ENCODE results near the gene DPH2. TPM values are rescaled to one million over a fixed set of nuclear protein-coding genes. Genes with fewer than 3 reads are reported as not detected.

Gene DPH2
- total RNA-seq, 1 donor: 6.7 TPM

DNA sequence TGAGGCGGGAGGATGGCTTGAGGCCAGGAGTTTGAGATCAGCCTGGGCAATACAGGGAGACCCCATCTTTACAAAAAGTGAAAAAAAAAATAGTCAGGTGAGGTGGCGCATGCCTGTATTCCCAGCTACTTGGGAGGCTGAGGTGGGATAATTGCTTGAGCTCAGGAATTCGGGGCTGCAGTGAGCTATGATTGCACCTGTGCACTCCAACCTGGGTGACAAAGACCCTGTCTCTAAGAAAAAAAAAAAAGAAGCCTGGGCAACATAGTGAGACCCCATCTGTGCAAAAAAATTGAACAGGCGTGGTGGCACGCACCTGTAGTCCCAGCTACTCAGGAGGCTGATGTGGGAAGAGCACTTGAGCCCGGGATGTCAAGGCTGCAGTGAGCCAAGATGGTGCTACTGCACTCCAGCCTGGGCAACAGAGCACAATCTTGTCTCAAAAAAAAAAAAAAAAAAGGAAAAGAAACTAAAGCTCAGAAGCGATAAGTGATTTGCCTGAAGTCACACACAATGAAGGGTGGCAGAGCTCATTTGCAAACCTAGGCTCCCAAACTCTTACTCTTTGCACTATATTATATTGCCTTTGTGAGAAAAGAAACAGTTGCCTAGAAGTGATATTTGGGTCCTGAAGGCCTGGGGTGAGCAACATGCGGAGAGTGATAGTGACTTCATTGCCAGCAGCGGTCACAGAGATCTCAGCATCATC is 23.6 kb downstream of the DPH2 start:
- Histone ChIP-seq H3K4me1 (ENCODE audit: insufficient read depth, low read length) (peaks cover 13% of the 10 kb centered on the region), H3K9me3 (ENCODE audit: low read depth, low read length) (no peaks in the 10 kb centered on the region)

DNA sequence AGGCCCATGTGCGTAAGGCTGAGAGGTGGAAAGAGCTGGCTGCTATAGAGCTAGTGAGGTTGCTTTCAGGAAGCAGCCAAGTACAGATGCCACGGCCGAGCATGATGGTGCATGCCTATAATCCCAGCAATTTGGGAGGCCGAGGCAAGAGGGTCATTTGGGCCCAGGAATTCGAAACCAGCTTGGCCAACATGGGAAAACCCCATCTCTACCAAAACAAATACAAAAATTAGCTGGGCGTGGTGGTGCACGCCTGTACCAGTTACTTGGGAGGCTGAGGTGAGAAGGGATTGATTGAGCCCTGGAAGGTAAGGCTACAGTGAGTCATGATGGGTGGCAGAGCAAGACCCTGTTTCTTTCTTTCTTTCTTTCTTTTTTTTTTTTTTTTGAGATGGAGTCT is 24.3 kb downstream of the DPH2 start:
- Histone ChIP-seq H3K4me3 (ENCODE audit: low read length) (no peak overlapping the region), H3K27me3 (ENCODE audit: insufficient read depth, low read length) (no peaks in the 10 kb centered on the region), H3K9me3 (ENCODE audit: low read depth, low read length) (no peaks in the 10 kb centered on the region), H3K4me1 (ENCODE audit: insufficient read depth, low read length) (peaks cover 13% of the 10 kb centered on the region)

More for the DNA sequence above, 23.6 kb downstream of the DPH2 start:
- H3K4me3 ChIP-seq (ENCODE audit: low read length): no peak overlapping the region
- no peaks in the 10 kb centered on the region for H3K27me3 ChIP-seq (ENCODE audit: insufficient read depth, low read length)

GRCh38 chr1:43994794-43995790 is 25.3 kb downstream of the DPH2 start:
- Histone ChIP-seq H3K9me3 (ENCODE audit: low read depth, low read length) (no peaks in the 10 kb centered on the region), H3K4me3 (ENCODE audit: low read length) (no peak overlapping the region), H3K27me3 (ENCODE audit: insufficient read depth, low read length) (no peaks in the 10 kb centered on the region), H3K4me1 (ENCODE audit: insufficient read depth, low read length) (peaks cover 13% of the 10 kb centered on the region)

GRCh38 chr1:43995984-43996732 is 26.3 kb downstream of the DPH2 start:
- H3K4me3 ChIP-seq (ENCODE audit: low read length): no peak overlapping the region
- H3K27me3 ChIP-seq (ENCODE audit: insufficient read depth, low read length): no peaks in the 10 kb centered on the region
- H3K4me1 ChIP-seq (ENCODE audit: insufficient read depth, low read length): peaks cover 9% of the 10 kb centered on the region
- H3K9me3 ChIP-seq (ENCODE audit: low read depth, low read length): no peaks in the 10 kb centered on the region

- H3K9me3 ChIP-seq (ENCODE audit: low read depth, low read length): no peaks in the 10 kb centered on the region
- no peak overlapping the region for H3K4me3 ChIP-seq (ENCODE audit: low read length)
- no peaks in the 10 kb centered on the region for H3K27me3 ChIP-seq (ENCODE audit: insufficient read depth, low read length)
- peaks cover 9% of the 10 kb centered on the region for H3K4me1 ChIP-seq (ENCODE audit: insufficient read depth, low read length)
These were observed 26.9 kb downstream of the DPH2 start for GRCh38 chr1:43996733-43997115.

- Histone ChIP-seq H3K9me3 (ENCODE audit: low read depth, low read length) (no peaks in the 10 kb centered on the region), H3K27me3 (ENCODE audit: insufficient read depth, low read length) (no peaks in the 10 kb centered on the region)
These were observed 27.6 kb downstream of the DPH2 start for GRCh38 chr1:43997295-43997999.

GRCh38 chr1:43998000-43998378 is 28.2 kb downstream of the DPH2 start:
- Histone ChIP-seq H3K27me3 (ENCODE audit: insufficient read depth, low read length) (no peaks in the 10 kb centered on the region), H3K9me3 (ENCODE audit: low read depth, low read length) (no peaks in the 10 kb centered on the region), H3K4me3 (ENCODE audit: low read length) (no peak overlapping the region), H3K4me1 (ENCODE audit: insufficient read depth, low read length) (no peaks in the 10 kb centered on the region)

More at GRCh38 chr1:43997295-43997999, 27.6 kb downstream of the DPH2 start:
- H3K4me1 ChIP-seq (ENCODE audit: insufficient read depth, low read length): peaks cover 2% of the 10 kb centered on the region
- no peak overlapping the region for H3K4me3 ChIP-seq (ENCODE audit: low read length)

DNA sequence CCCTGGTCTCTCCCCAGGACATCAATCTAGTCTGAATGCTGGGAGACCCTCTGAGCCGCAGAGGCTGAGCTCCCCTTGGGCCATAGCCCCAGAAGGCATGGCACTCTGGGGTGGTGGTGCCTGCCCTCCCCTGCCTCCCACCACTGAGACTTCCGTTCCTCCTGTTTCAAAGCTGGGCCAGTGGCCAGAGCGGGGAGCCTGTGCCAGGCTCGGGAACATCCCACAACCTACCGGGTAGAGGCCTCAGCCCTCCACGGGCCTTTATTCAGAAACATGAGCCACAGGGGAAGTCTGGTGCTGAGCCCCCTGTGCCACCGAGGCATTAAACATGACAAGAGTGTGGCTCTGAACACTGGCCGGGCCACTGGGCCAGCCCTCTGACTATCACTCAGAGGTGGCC is 29.6 kb downstream of the DPH2 start:
- Histone ChIP-seq H3K9me3 (ENCODE audit: low read depth, low read length) (no peaks in the 10 kb centered on the region), H3K4me3 (ENCODE audit: low read length) (no peak overlapping the region), H3K4me1 (ENCODE audit: insufficient read depth, low read length) (no peaks in the 10 kb centered on the region), H3K27me3 (ENCODE audit: insufficient read depth, low read length) (no peaks in the 10 kb centered on the region)

DNA sequence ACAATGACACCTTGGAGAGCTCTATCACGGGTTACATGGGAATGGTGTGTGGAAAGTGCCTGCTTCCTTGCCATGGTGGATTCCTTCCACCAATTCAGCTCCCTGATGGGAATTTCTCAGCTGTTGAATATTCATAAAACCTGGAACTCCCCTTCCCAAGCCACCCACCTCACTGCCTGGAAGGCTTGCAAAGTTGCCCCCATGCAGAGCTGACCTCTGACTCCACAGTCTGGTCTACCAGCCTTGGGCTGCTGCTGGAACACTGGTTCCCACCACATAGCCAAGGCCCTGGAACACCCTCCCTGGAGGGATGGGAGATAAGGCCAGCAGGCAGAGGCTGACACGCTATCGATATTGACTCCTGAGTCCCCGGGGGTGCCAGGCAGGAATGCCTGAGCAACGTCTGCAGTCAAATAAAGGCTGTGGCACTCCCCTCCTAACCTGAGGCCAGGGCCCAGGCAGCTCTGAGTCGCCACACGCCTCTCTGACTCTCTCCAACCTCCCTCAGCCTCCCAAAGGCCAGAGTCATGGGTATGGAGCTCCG is 30.4 kb downstream of the DPH2 start:
- Histone ChIP-seq H3K4me3 (ENCODE audit: low read length) (no peak overlapping the region), H3K27me3 (ENCODE audit: insufficient read depth, low read length) (no peaks in the 10 kb centered on the region), H3K4me1 (ENCODE audit: insufficient read depth, low read length) (no peaks in the 10 kb centered on the region), H3K9me3 (ENCODE audit: low read depth, low read length) (no peaks in the 10 kb centered on the region)

GRCh38 chr1:44002165-44002564 is 32.4 kb downstream of the DPH2 start:
- Histone ChIP-seq H3K27me3 (ENCODE audit: insufficient read depth, low read length) (no peaks in the 10 kb centered on the region), H3K4me1 (ENCODE audit: insufficient read depth, low read length) (no peaks in the 10 kb centered on the region), H3K9me3 (ENCODE audit: low read depth, low read length) (no peaks in the 10 kb centered on the region), H3K4me3 (ENCODE audit: low read length) (no peak overlapping the region)

- Histone ChIP-seq H3K9me3 (ENCODE audit: low read depth, low read length) (no peaks in the 10 kb centered on the region), H3K4me3 (ENCODE audit: low read length) (no peak overlapping the region), H3K27me3 (ENCODE audit: insufficient read depth, low read length) (no peaks in the 10 kb centered on the region), H3K4me1 (ENCODE audit: insufficient read depth, low read length) (no peaks in the 10 kb centered on the region)
These were observed 32.9 kb downstream of the DPH2 start for GRCh38 chr1:44002606-44003157.

- Histone ChIP-seq H3K27me3 (ENCODE audit: insufficient read depth, low read length) (no peaks in the 10 kb centered on the region), H3K4me3 (ENCODE audit: low read length) (no peak overlapping the region), H3K4me1 (ENCODE audit: insufficient read depth, low read length) (no peaks in the 10 kb centered on the region), H3K9me3 (ENCODE audit: low read depth, low read length) (no peaks in the 10 kb centered on the region)
These were observed 38.4 kb downstream of the DPH2 start for GRCh38 chr1:44008259-44008658.

- H3K27me3 ChIP-seq (ENCODE audit: insufficient read depth, low read length): no peaks in the 10 kb centered on the region
- no peaks in the 10 kb centered on the region for H3K4me1 ChIP-seq (ENCODE audit: insufficient read depth, low read length)
- H3K4me3 ChIP-seq (ENCODE audit: low read length): no peak overlapping the region
- H3K9me3 ChIP-seq (ENCODE audit: low read depth, low read length): no peaks in the 10 kb centered on the region
These were observed 41.2 kb downstream of the DPH2 start for GRCh38 chr1:44010935-44011471.

- Histone ChIP-seq H3K4me3 (ENCODE audit: low read length) (no peak overlapping the region), H3K9me3 (ENCODE audit: low read depth, low read length) (no peaks in the 10 kb centered on the region), H3K27me3 (ENCODE audit: insufficient read depth, low read length) (no peaks in the 10 kb centered on the region), H3K4me1 (ENCODE audit: insufficient read depth, low read length) (no peaks in the 10 kb centered on the region)
These were observed 42.6 kb downstream of the DPH2 start for GRCh38 chr1:44012404-44012803.

All from mononuclear cell (primary cell).